Measurements from ENCODE around the gene CD19. TPM values are rescaled to one million over a fixed set of nuclear protein-coding genes. Genes with fewer than 3 reads are reported as not detected.

CD19 gene
- under 1 TPM in 2 of 9 donors, not detected in 7; 0.21 to 0.44 TPM for total RNA-seq
- under 1 TPM; 0.10 to 0.23 TPM for polyA plus RNA-seq
- long read RNA-seq, donor 1, result 0 reads
- long read RNA-seq, donor 2, result 0 reads
- long read RNA-seq, donor 3, result 0 reads

- Histone ChIP-seq H3K4me3 (no peak within 1 kb of the TSS), H3K36me3 (no peaks in the 10 kb centered on the region), H3K4me1 (peaks cover 0 to 16% (median 0%) of the 10 kb centered on the region in 12 donors), H3K27me3 (no peaks in the 10 kb centered on the region), H3K9me3 (no peaks in the 10 kb centered on the region), H3K27ac (no peak within 1 kb of the TSS)
- no peak for TF ChIP-seq POLR2A (IDR thresholded peaks at IDR 0.05)
- no peak for TF ChIP-seq CTCF (IDR thresholded peaks at IDR 0.05)
- DNase-seq (no peak), ATAC-seq (no peak)
- WGBS, 4 donors, result 87 to 93% (median 91%) methylated on average over 10 of the region's 10 CpGs
- intact Hi-C loops (cut with DNase I), result no loop called here
Measured at GRCh38 chr16:28931801-28932225, at the start of gene CD19. Gene CD19, plus strand, starts transcription at chr16:28931971. Its CDS starts 30 bp downstream, at chr16:28932001.

- no peak for ATAC-seq
- H3K4me3 ChIP-seq, result no peak overlapping the region
- intact Hi-C loops (cut with DNase I), result loop anchor here in 2 of 10 donors (5.0 kb wide), 2 partner anchors 40 to 60 kb away; no protein-coding TSS in a partner anchor
Measured at GRCh38 chr16:28882551-28883160, 49.1 kb upstream of the CD19 start.

GRCh38 chr16:28883221-28883996 lies 48.4 kb upstream of the CD19 start:
- ATAC-seq, result no peak
- no peak for TF ChIP-seq CTCF (IDR thresholded peaks at IDR 0.05)
- no peak for TF ChIP-seq POLR2A (IDR thresholded peaks at IDR 0.05)
- intact Hi-C loops (cut with DNase I), result loop anchor here in 2 of 10 donors (5.0 kb wide), 2 partner anchors 39 to 59 kb away; no protein-coding TSS in a partner anchor
- Histone ChIP-seq H3K27me3 (peaks cover 0 to 10% (median 0%) of the 10 kb centered on the region in 9 donors), H3K9me3 (no peaks in the 10 kb centered on the region), H3K4me3 (no peak overlapping the region), H3K4me1 (peaks cover 4 to 16% (median 11%) of the 10 kb centered on the region in 12 donors), H3K27ac (no peak overlapping the region), H3K36me3 (no peaks in the 10 kb centered on the region)
- 56 to 70% (median 58%) methylated on average over 19 to 25 of the region's 25 CpGs for WGBS, 4 donors
- DNase-seq, result no peak

More at GRCh38 chr16:28882551-28883160, 49.1 kb upstream of the CD19 start:
- H3K4me1 ChIP-seq, result peaks cover 4 to 16% (median 11%) of the 10 kb centered on the region in 12 donors
- WGBS, 4 donors, result 46 to 54% (median 50%) methylated on average over 9 to 24 of the region's 24 CpGs
- H3K9me3 ChIP-seq, result no peaks in the 10 kb centered on the region
- no peaks in the 10 kb centered on the region for H3K36me3 ChIP-seq
- peaks cover 0 to 10% (median 0%) of the 10 kb centered on the region in 9 donors for H3K27me3 ChIP-seq
- H3K27ac ChIP-seq, result no peak overlapping the region
- TF ChIP-seq POLR2A (IDR thresholded peaks at IDR 0.05), result no peak
- TF ChIP-seq CTCF (IDR thresholded peaks at IDR 0.05), result no peak
- no peak for DNase-seq

GRCh38 chr16:28884045-28884444 lies 47.7 kb upstream of the CD19 start:
- intact Hi-C loops (cut with DNase I), result loop anchor here in 2 of 10 donors (5.0 kb wide), 2 partner anchors 38 to 58 kb away; no protein-coding TSS in a partner anchor
- H3K27ac ChIP-seq, result no peak overlapping the region

More at GRCh38 chr16:28884045-28884444, 47.7 kb upstream of the CD19 start:
- no peak overlapping the region for H3K4me3 ChIP-seq
- no peaks in the 10 kb centered on the region for H3K36me3 ChIP-seq
- no peak for DNase-seq
- ATAC-seq, result no peak
- H3K27me3 ChIP-seq, result peaks cover 0 to 10% (median 0%) of the 10 kb centered on the region in 9 donors
- no peaks in the 10 kb centered on the region for H3K9me3 ChIP-seq
- H3K4me1 ChIP-seq, result peaks cover 4 to 15% (median 11%) of the 10 kb centered on the region in 12 donors
- 87 to 95% (median 93%) methylated on average over 6 of the region's 6 CpGs for WGBS, 4 donors
- no peak for TF ChIP-seq POLR2A (IDR thresholded peaks at IDR 0.05)
- TF ChIP-seq CTCF (IDR thresholded peaks at IDR 0.05), result no peak
